Gastrocnemius medialis (tissue), 4 donors: ENCODE measurements around the gene ATP6V0A1.
"Not testable (repeated sequence)": the region's sequence is repeated elsewhere in the genome, so short reads cannot be mapped to it uniquely, and the experiment has no call there.

ENCODE experiments used
- CTCF ChIP-seq, 5 experiments: fragments of 450-650 bp in 3 of 5; fragments of 200-600 bp in 2 of 5; sonication (generic) in 2 of 5; IDR thresholded peaks in 4 of 5; conservative IDR thresholded peaks in 1 of 5; 1 replicate in 4 of 5; 2 replicates in 1 of 5; pipeline ENCODE4 v1.5.1; 2016 to 2019; ENCODE audit warnings: antibody characterized with exemption in 5 of 5, mild to moderate bottlenecking in 3 of 5, moderate library complexity in 3 of 5
- POLR2A ChIP-seq, 2 donors: fragments of 450-650 bp; IDR thresholded peaks; one replicate each; pipeline ENCODE4 v1.6.1; 2017; ENCODE audit warnings: antibody characterized with exemption in 2 of 2, mild to moderate bottlenecking in 2 of 2, moderate library complexity in 2 of 2

GRCh38 chr17:42417981-42418380 lies 40.7 kb upstream of the ATP6V0A1 start:
- not testable (repeated sequence) for TF ChIP-seq CTCF (IDR thresholded peaks at IDR 0.05 in 4 of 5, conservative IDR thresholded peaks at IDR 0.05 in 1 of 5); POLR2A (IDR thresholded peaks at IDR 0.05)
